T-helper 17 cell (primary cell): ENCODE measurements around the gene ID1. TPM values are rescaled to one million over a fixed set of nuclear protein-coding genes. Genes with fewer than 3 reads are reported as not detected.
"Not testable (repeated sequence)": the region's sequence is repeated elsewhere in the genome, so short reads cannot be mapped to it uniquely, and the experiment has no call there.

ENCODE experiments used
- ATAC-seq: fragments of 150-1000 bp; cut with Tn5 transposase; 2 replicates; pipeline ENCODE4 v1.10.0; 2021; ENCODE audit warnings: mild to moderate bottlenecking, moderate library complexity
- DNase-seq, 3 donors: peaks; one replicate each; pipeline versions ENCODE4 v3.0.0 to v3.0.0-alpha.2; 2020 to 2021
- H3K9me3 ChIP-seq: one replicate; pipeline ENCODE4 v1.7.0; 2013; ENCODE audit warnings: low read length, mild to moderate bottlenecking; ENCODE audit not compliant: control insufficient read depth, poor library complexity, severe bottlenecking
- H3K27ac Mint-ChIP-seq: one replicate; pipeline ENCODE4 v1.8.0; 2022; ENCODE audit warnings: mild to moderate bottlenecking, moderate library complexity, mixed read lengths
- H3K27me3 Mint-ChIP-seq: one replicate; pipeline ENCODE4 v1.8.0; 2022; ENCODE audit warnings: mixed read lengths
- H3K36me3 Mint-ChIP-seq: one replicate; pipeline ENCODE4 v1.8.0; 2022; ENCODE audit warnings: low read depth, mixed read lengths
- H3K4me1 Mint-ChIP-seq: one replicate; pipeline ENCODE4 v1.8.0; 2022; ENCODE audit warnings: mild to moderate bottlenecking, mixed read lengths
- H3K4me3 Mint-ChIP-seq: one replicate; pipeline ENCODE4 v1.8.0; 2022; ENCODE audit warnings: mild to moderate bottlenecking, moderate library complexity, mixed read lengths
- total RNA-seq, 4 donors: library from RNA in 2 of 4; stranded (reverse) in 2 of 4; gene quantifications; one replicate each; pipeline ENCODE4 v1.2.3 and lab custom pipeline; 2022 to 2026

ID1 gene
- total RNA-seq, 2 donors from 2014 or later: 3.5 to 6.8 TPM

GRCh38 chr20:31597481-31597855 lies 7.6 kb upstream of the ID1 start:
- Mint-ChIP-seq H3K4me1 (peaks cover 7% of the 10 kb centered on the region), H3K36me3 (peaks cover 6% of the 10 kb centered on the region), H3K4me3 (no peak overlapping the region), H3K27me3 (peaks cover 10% of the 10 kb centered on the region), H3K27ac (no peak overlapping the region)
- DNase-seq (no peak), ATAC-seq (no peak)
- H3K9me3 ChIP-seq: no peaks in the 10 kb centered on the region

GRCh38 chr20:31602431-31602778 lies 2.7 kb upstream of the ID1 start:
- no peak overlapping the region for H3K27ac Mint-ChIP-seq

GRCh38 chr20:31602779-31603441 lies 2.2 kb upstream of the ID1 start:
- no peak for DNase-seq
- H3K36me3 Mint-ChIP-seq: peaks cover 2% of the 10 kb centered on the region
- no peak overlapping the region for H3K27ac Mint-ChIP-seq
- H3K9me3 ChIP-seq: no peaks in the 10 kb centered on the region
- peak; percentile 39 for ATAC-seq
- peaks cover 33% of the 10 kb centered on the region for H3K27me3 Mint-ChIP-seq
- H3K4me3 Mint-ChIP-seq: peak overlapping the region; percentile 76
- H3K4me1 Mint-ChIP-seq: peaks cover 26% of the 10 kb centered on the region

More at GRCh38 chr20:31602431-31602778, 2.7 kb upstream of the ID1 start:
- Mint-ChIP-seq H3K27me3 (peaks cover 28% of the 10 kb centered on the region), H3K4me1 (peaks cover 26% of the 10 kb centered on the region), H3K4me3 (peak overlapping the region; percentile 76), H3K36me3 (peaks cover 2% of the 10 kb centered on the region)
- DNase-seq (no peak), ATAC-seq (no peak)
- no peaks in the 10 kb centered on the region for H3K9me3 ChIP-seq

- peak overlapping the region; percentile 2 for H3K27ac Mint-ChIP-seq
- peaks cover 26% of the 10 kb centered on the region for H3K4me1 Mint-ChIP-seq
- peak; percentile 53 for ATAC-seq
- H3K27me3 Mint-ChIP-seq: peaks cover 35% of the 10 kb centered on the region
- DNase-seq: peak; percentile 53 to 71 (median 64)
- peaks cover 2% of the 10 kb centered on the region for H3K36me3 Mint-ChIP-seq
- peak overlapping the region; percentile 96 for H3K4me3 Mint-ChIP-seq
- H3K9me3 ChIP-seq: no peaks in the 10 kb centered on the region
Measured at GRCh38 chr20:31603822-31604566, 1.1 kb upstream of the ID1 start.

GRCh38 chr20:31604567-31605030 lies 490 bp upstream of the ID1 start:
- DNase-seq (no peak), ATAC-seq (peak; percentile 0)
- no peaks in the 10 kb centered on the region for H3K9me3 ChIP-seq
- peaks cover 26% of the 10 kb centered on the region for H3K4me1 Mint-ChIP-seq
- peak overlapping the region; percentile 45 for H3K27ac Mint-ChIP-seq
- H3K27me3 Mint-ChIP-seq: peaks cover 35% of the 10 kb centered on the region
- H3K4me3 Mint-ChIP-seq: peak overlapping the region; percentile 96
- peaks cover 2% of the 10 kb centered on the region for H3K36me3 Mint-ChIP-seq

GRCh38 chr20:31605902-31606803 lies 1.1 kb downstream of the ID1 start:
- DNase-seq (peak in 1 of 3 donors; percentile 16), ATAC-seq (no peak)
- no peaks in the 10 kb centered on the region for H3K9me3 ChIP-seq
- peaks cover 26% of the 10 kb centered on the region for H3K4me1 Mint-ChIP-seq
- peaks cover 35% of the 10 kb centered on the region for H3K27me3 Mint-ChIP-seq
- H3K27ac Mint-ChIP-seq: peak overlapping the region; percentile 45
- peak overlapping the region; percentile 96 for H3K4me3 Mint-ChIP-seq
- peaks cover 2% of the 10 kb centered on the region for H3K36me3 Mint-ChIP-seq

- no peak for DNase-seq
- Mint-ChIP-seq H3K27ac (no peak overlapping the region), H3K36me3 (peaks cover 2% of the 10 kb centered on the region), H3K4me3 (peak overlapping the region; percentile 96), H3K27me3 (peaks cover 40% of the 10 kb centered on the region), H3K4me1 (peaks cover 26% of the 10 kb centered on the region)
- no peaks in the 10 kb centered on the region for H3K9me3 ChIP-seq
- no peak for ATAC-seq
Measured at GRCh38 chr20:31606804-31607639, 1.9 kb downstream of the ID1 start.

- H3K4me1 Mint-ChIP-seq: peaks cover 23% of the 10 kb centered on the region
- no peak for DNase-seq
- no peaks in the 10 kb centered on the region for H3K9me3 ChIP-seq
- H3K27me3 Mint-ChIP-seq: peaks cover 35% of the 10 kb centered on the region
- H3K27ac Mint-ChIP-seq: no peak overlapping the region
- no peaks in the 10 kb centered on the region for H3K36me3 Mint-ChIP-seq
- ATAC-seq: no peak
- no peak overlapping the region for H3K4me3 Mint-ChIP-seq
Measured at GRCh38 chr20:31607640-31608250, 2.7 kb downstream of the ID1 start.

GRCh38 chr20:31608251-31608945 lies 3.3 kb downstream of the ID1 start:
- H3K27me3 Mint-ChIP-seq: peaks cover 33% of the 10 kb centered on the region
- H3K27ac Mint-ChIP-seq: no peak overlapping the region
- ATAC-seq: no peak
- H3K9me3 ChIP-seq: no peaks in the 10 kb centered on the region
- H3K4me1 Mint-ChIP-seq: peaks cover 23% of the 10 kb centered on the region
- H3K4me3 Mint-ChIP-seq: no peak overlapping the region
- DNase-seq: no peak
- no peaks in the 10 kb centered on the region for H3K36me3 Mint-ChIP-seq

- not testable (repeated sequence) for H3K27ac Mint-ChIP-seq, ATAC-seq, H3K4me3 Mint-ChIP-seq
Measured at GRCh38 chr20:31612271-31612640, 7.2 kb downstream of the ID1 start.

GRCh38 chr20:31615416-31615815 lies 10.3 kb downstream of the ID1 start:
- peaks cover 15% of the 10 kb centered on the region for H3K27me3 Mint-ChIP-seq
- peaks cover 2% of the 10 kb centered on the region for H3K36me3 Mint-ChIP-seq
- no peaks in the 10 kb centered on the region for H3K9me3 ChIP-seq
- DNase-seq (no peak), ATAC-seq (no peak)
- H3K4me1 Mint-ChIP-seq: peaks cover 6% of the 10 kb centered on the region
- no peak overlapping the region for H3K4me3 Mint-ChIP-seq
- no peak overlapping the region for H3K27ac Mint-ChIP-seq

More at GRCh38 chr20:31612271-31612640, 7.2 kb downstream of the ID1 start:
- not testable (repeated sequence) for H3K4me1 Mint-ChIP-seq, H3K36me3 Mint-ChIP-seq, H3K9me3 ChIP-seq, DNase-seq
- peaks cover 19% of the 10 kb centered on the region for H3K27me3 Mint-ChIP-seq
